A549 (cell line): ENCODE data around the gene MBP. TPM values are rescaled to one million over a fixed set of nuclear protein-coding genes. Genes with fewer than 3 reads are reported as not detected.

ENCODE experiments used
- ATAC-seq, 2 experiments: fragments of 200-7000 bp in 1 of 2; fragments of >200 bp in 1 of 2; cut with Nextera tagmentation in 1 of 2; cut with Tn5 transposase in 1 of 2; 3 replicates each; pipeline versions ENCODE4 v1.8.0 to v1.9.1; 2018 to 2020; ENCODE audit warnings: mild to moderate bottlenecking in 1 of 2, moderate library complexity in 1 of 2
- CTCF ChIA-PET: fragments of 300-600 bp; sonication (Branson Sonifier 250); formaldehyde crosslinking; extraction: SDS; loops from one replicate; lab custom pipeline; 2021; ENCODE audit warnings: antibody characterized with exemption, inconsistent platforms; lab: Yijun Ruan, JAX
- POLR2A ChIA-PET: fragments of 350-600 bp; formaldehyde crosslinking; extraction: SDS; loops from one replicate; lab custom pipeline; 2021; ENCODE audit warnings: antibody characterized with exemption, inconsistent platforms; lab: Yijun Ruan, JAX
- DNase-seq, 2 experiments: peaks; one replicate each; pipeline versions ENCODE4 v3.0.0 to v3.0.0-alpha.2; 2011 to 2016; ENCODE audit warnings: low read depth in 1 of 2, low spot score in 1 of 2
- FAIRE-seq: peaks from 2 replicates; lab custom pipeline; 2011; peaks lifted over from hg19 to GRCh38; lab: Jason Lieb, UNC
- H3K27ac ChIP-seq, 2 experiments: fragments of >200 bp; sonication (Bioruptor Twin); formaldehyde crosslinking; 3 replicates each; pipeline ENCODE4 v1.5.1; 2016 to 2017
- H3K4me1 ChIP-seq: fragments of >200 bp; sonication (Bioruptor Twin); formaldehyde crosslinking; 3 replicates; pipeline ENCODE4 v1.6.1; 2016
- H3K4me2 ChIP-seq: fragments of >200 bp; sonication (Bioruptor Twin); formaldehyde crosslinking; 3 replicates; pipeline ENCODE4 v1.6.1; 2016
- H3K4me3 ChIP-seq: fragments of >200 bp; sonication (Bioruptor Twin); formaldehyde crosslinking; 3 replicates; pipeline ENCODE4 v1.5.1; 2016
- H3K9me3 ChIP-seq: fragments of >200 bp; sonication (Bioruptor Twin); formaldehyde crosslinking; 3 replicates; pipeline ENCODE4 v1.6.1; 2016
- BHLHE40 ChIP-seq: IDR thresholded peaks from 2 replicates; pipeline ENCODE4 v1.6.1; 2012; ENCODE audit warnings: low read depth, low read length, inconsistent platforms
- CBX2 ChIP-seq: fragments of 200-600 bp; sonication (generic); IDR thresholded peaks from 2 replicates; pipeline ENCODE4 v1.6.1; 2016; ENCODE audit warnings: low read depth, mild to moderate bottlenecking, borderline replicate concordance
- CBX8 ChIP-seq: fragments of 200-600 bp; sonication (generic); IDR thresholded peaks from 2 replicates; pipeline ENCODE4 v1.6.1; 2016
- CHD4 ChIP-seq: fragments of 200-600 bp; sonication (generic); IDR thresholded peaks from 2 replicates; pipeline ENCODE4 v1.6.1; 2016; ENCODE audit warnings: antibody characterized with exemption, mild to moderate bottlenecking, borderline replicate concordance
- EP300 ChIP-seq, 2 experiments: fragments of >200 bp; sonication (Bioruptor Twin); formaldehyde crosslinking; IDR thresholded peaks; 2 replicates in 1 of 2; 3 replicates in 1 of 2; pipeline ENCODE4 v1.6.1; 2016 to 2017
- ESRRA ChIP-seq: fragments of 150-350 bp; IDR thresholded peaks from 2 replicates; pipeline ENCODE4 v1.6.1; 2014; ENCODE audit warnings: mild to moderate bottlenecking, low read length, borderline replicate concordance
- FOSB ChIP-seq: fragments of 250-450 bp; sonication (Bioruptor Pico); IDR thresholded peaks from 2 replicates; pipeline ENCODE4 v1.5.0; 2020; ENCODE audit warnings: mild to moderate bottlenecking, moderate library complexity
- FOXS1 ChIP-seq: fragments of 250-450 bp; sonication (Bioruptor Pico); IDR thresholded peaks from 2 replicates; pipeline ENCODE4 v1.5.0; 2020; ENCODE audit warnings: mild to moderate bottlenecking, moderate library complexity
- GATA3 ChIP-seq: IDR thresholded peaks from 2 replicates; pipeline ENCODE4 v1.6.1; 2012; ENCODE audit warnings: borderline replicate concordance
- HDAC2 ChIP-seq: fragments of 200-600 bp; sonication (generic); IDR thresholded peaks from 2 replicates; pipeline ENCODE4 v1.6.1; 2016
- HES2 ChIP-seq: fragments of >200 bp; sonication (Bioruptor Twin); formaldehyde crosslinking; IDR thresholded peaks from 2 replicates; pipeline ENCODE4 v1.6.1; 2016
- HOXA7 ChIP-seq: fragments of 250-450 bp; sonication (Bioruptor Pico); IDR thresholded peaks from 2 replicates; pipeline ENCODE4 v1.5.0; 2020; ENCODE audit warnings: mild to moderate bottlenecking, moderate library complexity
- HOXB5 ChIP-seq: fragments of 250-450 bp; sonication (Bioruptor Pico); IDR thresholded peaks from 2 replicates; pipeline ENCODE4 v1.5.0; 2020; ENCODE audit warnings: mild to moderate bottlenecking, moderate library complexity
- JUN ChIP-seq, 2 experiments: fragments of >200 bp; sonication (Bioruptor Twin); formaldehyde crosslinking; IDR thresholded peaks; 2 replicates in 1 of 2; 3 replicates in 1 of 2; pipeline ENCODE4 v1.6.1; 2016 to 2017
- KDM1A ChIP-seq: fragments of 200-600 bp; sonication (generic); IDR thresholded peaks from 2 replicates; pipeline ENCODE4 v1.6.1; 2016; ENCODE audit warnings: low read depth, mild to moderate bottlenecking
- KDM5A ChIP-seq: fragments of 200-600 bp; sonication (generic); IDR thresholded peaks from 2 replicates; pipeline ENCODE4 v1.6.1; 2016; ENCODE audit warnings: antibody characterized with exemption, mild to moderate bottlenecking
- MAFK ChIP-seq: fragments of 450-650 bp; IDR thresholded peaks from 2 replicates; pipeline ENCODE4 v1.6.1; 2014; ENCODE audit not compliant: partially characterized antibody
- MAX ChIP-seq: IDR thresholded peaks from 2 replicates; pipeline ENCODE4 v1.6.1; 2012
- MAZ ChIP-seq: fragments of 150-350 bp; IDR thresholded peaks from 2 replicates; pipeline ENCODE4 v1.6.1; 2014; ENCODE audit warnings: antibody characterized with exemption, low read depth, low read length, borderline replicate concordance
- NFE2L2 ChIP-seq: fragments of 150-350 bp; conservative IDR thresholded peaks from 2 replicates; pipeline ENCODE4 v1.6.1; 2014; ENCODE audit warnings: low read length
- NR3C1 ChIP-seq: fragments of >200 bp; sonication (Bioruptor Twin); formaldehyde crosslinking; IDR thresholded peaks from 3 replicates; pipeline ENCODE4 v1.6.1; 2017
- POLR2A ChIP-seq: IDR thresholded peaks from 2 replicates; pipeline ENCODE4 v1.6.1; 2012; ENCODE audit warnings: mild to moderate bottlenecking, low read length
- RAD21 ChIP-seq, 2 experiments: fragments of >200 bp in 1 of 2; sonication (Bioruptor Twin) in 1 of 2; formaldehyde crosslinking in 1 of 2; IDR thresholded peaks in 1 of 2; conservative IDR thresholded peaks in 1 of 2; 2 replicates in 1 of 2; 3 replicates in 1 of 2; pipeline ENCODE4 v1.6.1; 2012 to 2018; ENCODE audit warnings: inconsistent platforms in 1 of 2
- RARB ChIP-seq: fragments of 250-450 bp; sonication (Bioruptor Pico); IDR thresholded peaks from 2 replicates; pipeline ENCODE4 v1.8.0; 2021; ENCODE audit warnings: mild to moderate bottlenecking, moderate library complexity
- RCOR1 ChIP-seq: fragments of 150-350 bp; IDR thresholded peaks from 2 replicates; pipeline ENCODE4 v1.6.1; 2014; ENCODE audit warnings: antibody characterized with exemption, low read length, low read depth
- SMC3 ChIP-seq: fragments of >200 bp; sonication (Bioruptor Twin); formaldehyde crosslinking; IDR thresholded peaks from 3 replicates; pipeline ENCODE4 v1.6.1; 2018; ENCODE audit warnings: inconsistent platforms
- SREBF2 ChIP-seq: fragments of 450-650 bp; IDR thresholded peaks from 2 replicates; pipeline ENCODE4 v1.6.1; 2014; ENCODE audit warnings: mild to moderate bottlenecking, moderate library complexity
- ZC3H11A ChIP-seq: fragments of 450-650 bp; IDR thresholded peaks from 2 replicates; pipeline ENCODE4 v1.6.1; 2014; ENCODE audit warnings: antibody characterized with exemption, mild to moderate bottlenecking
- ZFP36 ChIP-seq: fragments of 450-650 bp; IDR thresholded peaks from 2 replicates; pipeline ENCODE4 v1.6.1; 2014; ENCODE audit warnings: borderline replicate concordance; ENCODE audit not compliant: partially characterized antibody
- ZSCAN20 ChIP-seq: fragments of 250-450 bp; sonication (Bioruptor Pico); IDR thresholded peaks from 2 replicates; pipeline ENCODE4 v1.8.0; 2022; ENCODE audit warnings: mild to moderate bottlenecking, moderate library complexity
- WGBS: methylation state at CpG from one replicate; pipeline ENCODE4 v1.1.6; 2017; ENCODE audit errors: missing lambda C conversion rate; 5-methylcytosine and 5-hydroxymethylcytosine counted together
- polyA plus RNA-seq, 4 experiments: library from polyadenylated mRNA; depleted of rRNA in 3 of 4; stranded (reverse); fragments of >200 nt; fragmentation: RNase III in 1 of 4; extraction: RNeasy Plus Mini Kit Qiagen cat#74134 plus additional on column Dnase treatment in 1 of 4; gene quantifications; 2 replicates in 3 of 4; 3 replicates in 1 of 4; pipeline ENCODE4 v1.2.3, GENCODE V29; 2011 to 2017
- TF ChIP-seq, protein P1 (sequence below): fragments of >200 bp; sonication (Bioruptor Twin); formaldehyde crosslinking; IDR thresholded peaks from 3 replicates; pipeline ENCODE4 v1.5.1; 2016

MBP gene
- polyA plus RNA-seq, 2 of the 4 experiments (the other 2 are of a cell fraction), result 8.6 to 33.1 TPM

- H3K4me1 ChIP-seq, result peaks cover 42% of the 10 kb centered on the region
- peak overlapping the region in 1 of 2 experiments; percentile 67; a peak in 2 of 6 replicates for H3K27ac ChIP-seq
- H3K4me2 ChIP-seq, result no peak overlapping the region
- FAIRE-seq (no peak), DNase-seq (no peak), ATAC-seq (no peak)
- TF ChIP-seq EP300 (IDR thresholded peaks at IDR 0.05) (no peak), KDM5A (no peak), HDAC2 (no peak), NFE2L2 (no peak), HOXB5 (CRISPR knock-in tag) (no peak), CHD4 (no peak), CBX8 (no peak), HES2 (no peak), FOXS1 (CRISPR knock-in tag) (no peak)
- ChIA-PET POLR2A (no interaction called here), CTCF (no interaction called here)
- 91% methylated on average over 4 of the region's 4 CpGs for WGBS
- H3K9me3 ChIP-seq, result peaks cover 7% of the 10 kb centered on the region; the same call in 2 of the 3 replicates
- H3K4me3 ChIP-seq, result no peak overlapping the region
These were observed 72.4 kb downstream of the MBP start for GRCh38 chr18:77060151-77060550.

GRCh38 chr18:77059294-77059916 lies 73.2 kb downstream of the MBP start:
- H3K27ac ChIP-seq, result peak overlapping the region in 1 of 2 experiments; percentile 67; a peak in 2 of 6 replicates
- FAIRE-seq (no peak), DNase-seq (peak; percentile 44 to 80), ATAC-seq (peak in 1 of 2 experiments; percentile 45; a peak in 3 of 6 replicates)
- ChIA-PET POLR2A (no interaction called here), CTCF (interaction anchor here (1.3 kb wide), 1 partner anchor 8 kb away, joined by 7 read pairs; no protein-coding TSS in a partner anchor)
- H3K4me2 ChIP-seq, result no peak overlapping the region
- WGBS, result 71% methylated on average over 2 of the region's 2 CpGs
- H3K9me3 ChIP-seq, result 0 out of 3 replicates have a peak, but pooled peaks cover 2% of the 10 kb centered on the region
- peaks cover 42% of the 10 kb centered on the region for H3K4me1 ChIP-seq
- no peak overlapping the region for H3K4me3 ChIP-seq
- TF ChIP-seq CBX2 (no peak), ZFP36 (no peak), MAZ (no peak), NFE2L2 (no peak), MAFK (no peak), GATA3 (no peak), JUN (IDR thresholded peaks at IDR 0.05) (no peak), SMC3 (peak; percentile 38; the same call in 2 of the 3 replicates), ESRRA (no peak), ZC3H11A (no peak), CHD4 (no peak), KDM1A (no peak), RCOR1 (no peak), BHLHE40 (no peak), RARB (CRISPR knock-in tag) (no peak), POLR2A (no peak), ZSCAN20 (no peak), HOXA7 (CRISPR knock-in tag) (no peak), HES2 (no peak), KDM5A (no peak), MAX (no peak), NR3C1 (no peak), FOSB (CRISPR knock-in tag) (no peak), RAD21 (conservative IDR thresholded peaks at IDR 0.05 in 1 of 2, IDR thresholded peaks at IDR 0.05 in 1 of 2) (peak; percentile 17 to 20; a peak in 1 of 5 replicates), SREBF2 (no peak)
- TF ChIP-seq, protein P1, sequence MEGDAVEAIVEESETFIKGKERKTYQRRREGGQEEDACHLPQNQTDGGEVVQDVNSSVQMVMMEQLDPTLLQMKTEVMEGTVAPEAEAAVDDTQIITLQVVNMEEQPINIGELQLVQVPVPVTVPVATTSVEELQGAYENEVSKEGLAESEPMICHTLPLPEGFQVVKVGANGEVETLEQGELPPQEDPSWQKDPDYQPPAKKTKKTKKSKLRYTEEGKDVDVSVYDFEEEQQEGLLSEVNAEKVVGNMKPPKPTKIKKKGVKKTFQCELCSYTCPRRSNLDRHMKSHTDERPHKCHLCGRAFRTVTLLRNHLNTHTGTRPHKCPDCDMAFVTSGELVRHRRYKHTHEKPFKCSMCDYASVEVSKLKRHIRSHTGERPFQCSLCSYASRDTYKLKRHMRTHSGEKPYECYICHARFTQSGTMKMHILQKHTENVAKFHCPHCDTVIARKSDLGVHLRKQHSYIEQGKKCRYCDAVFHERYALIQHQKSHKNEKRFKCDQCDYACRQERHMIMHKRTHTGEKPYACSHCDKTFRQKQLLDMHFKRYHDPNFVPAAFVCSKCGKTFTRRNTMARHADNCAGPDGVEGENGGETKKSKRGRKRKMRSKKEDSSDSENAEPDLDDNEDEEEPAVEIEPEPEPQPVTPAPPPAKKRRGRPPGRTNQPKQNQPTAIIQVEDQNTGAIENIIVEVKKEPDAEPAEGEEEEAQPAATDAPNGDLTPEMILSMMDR, result peak; percentile 43; the same call in 2 of the 3 replicates
